AG08396 (cell line): ENCODE measurements around the gene SUPT5H.

Source experiments
- DNase-seq: peaks from one replicate; pipeline ENCODE4 v3.0.0; 2012; ENCODE audit warnings: low spot score, mixed read lengths

Gene SUPT5H

DNA sequence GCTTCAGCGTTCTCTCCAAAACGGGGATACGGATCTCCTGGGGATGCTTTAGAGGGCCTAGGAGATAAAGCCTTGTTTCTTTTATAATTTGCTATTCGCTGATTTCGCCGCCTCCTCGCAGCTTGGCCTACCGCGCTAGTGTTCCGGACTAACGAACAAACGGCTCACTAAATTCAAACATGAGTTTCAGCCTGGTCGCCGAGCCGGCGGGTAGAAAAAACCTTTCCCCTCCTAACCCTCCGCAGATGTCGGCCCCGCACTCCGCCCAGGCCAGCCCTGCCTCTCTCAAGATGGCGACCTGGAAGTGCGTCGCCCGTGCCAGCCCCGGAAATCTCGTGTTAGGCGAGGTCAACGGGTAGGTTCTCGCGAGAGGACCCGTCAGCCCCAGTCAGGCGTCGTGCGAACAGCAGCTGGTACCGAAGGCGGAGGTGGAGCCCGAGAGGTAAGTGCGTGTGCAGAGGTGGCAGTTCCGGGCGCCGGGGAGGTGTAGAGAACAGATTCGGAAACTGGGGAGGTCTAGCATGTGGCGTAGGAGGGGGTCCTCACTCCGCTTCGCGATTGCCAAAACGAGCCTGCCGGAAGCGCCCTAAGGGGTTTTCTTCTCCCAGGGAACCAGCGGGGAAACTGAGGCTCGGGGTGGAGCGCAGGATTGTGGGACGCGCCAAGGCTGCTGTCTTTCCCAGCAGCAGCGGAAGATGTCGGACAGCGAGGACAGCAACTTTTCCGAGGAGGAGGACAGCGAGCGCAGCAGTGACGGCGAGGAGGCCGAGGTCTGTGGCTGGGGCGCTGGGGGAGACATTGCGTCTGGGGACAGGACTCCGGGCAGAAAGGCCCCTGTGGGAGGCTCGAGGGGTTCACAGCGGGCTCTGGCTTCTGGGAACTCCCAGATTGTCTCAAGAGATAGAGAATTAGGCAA lies at the start of gene SUPT5H:
Gene SUPT5H (plus strand): TSS at position 387 of the 916 bp plus-strand sequence. CDS start 309 bp downstream, at position 696.
- peak; percentile 96 for DNase-seq

DNA sequence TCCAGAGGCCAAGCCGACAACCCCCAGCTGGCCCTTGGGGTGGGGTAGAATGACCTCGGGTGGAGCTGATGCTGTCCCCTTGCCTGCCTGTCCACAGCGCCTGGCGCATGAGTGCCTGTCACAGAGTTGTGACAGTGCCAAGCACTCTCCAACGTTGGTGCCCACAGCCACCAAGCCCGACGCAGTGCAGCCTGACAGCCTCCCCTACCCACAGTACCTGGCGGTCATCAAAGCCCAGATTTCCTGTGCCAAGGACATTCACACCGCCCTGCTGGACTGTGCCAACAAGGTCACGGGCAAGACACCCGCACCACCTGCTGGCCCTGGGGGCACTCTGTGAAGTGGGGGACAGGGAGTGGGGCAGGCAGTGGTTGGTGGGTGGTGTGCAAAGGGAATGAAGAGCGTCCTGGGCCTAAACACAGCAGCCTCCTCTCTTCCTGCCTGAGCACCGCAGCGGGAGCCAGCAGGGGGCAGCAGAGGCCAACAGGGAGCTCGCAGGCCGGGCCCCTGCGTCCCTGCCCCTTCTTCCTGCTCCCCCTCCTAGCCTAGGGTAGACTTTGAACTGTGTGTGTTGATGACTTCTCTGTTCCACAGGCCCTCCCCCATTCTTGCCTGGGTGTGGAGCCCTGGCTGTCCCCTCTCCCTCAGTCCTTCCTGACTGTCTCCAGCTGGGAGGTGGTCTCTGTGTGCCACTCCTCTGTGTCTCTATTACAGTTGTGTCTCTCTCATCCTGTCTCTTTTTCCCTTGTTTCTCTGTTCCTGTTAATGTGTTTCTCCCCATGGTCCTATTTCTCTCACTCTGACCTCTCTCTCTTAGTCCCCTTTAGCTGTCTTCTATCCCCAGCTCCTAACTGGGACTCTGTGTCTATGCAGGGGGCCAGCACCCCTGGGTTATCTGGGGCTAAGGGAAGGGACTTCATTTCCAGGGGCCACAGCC lies 47.8 kb upstream of the SUPT5H start:
- peak; percentile 88 for DNase-seq

DNA sequence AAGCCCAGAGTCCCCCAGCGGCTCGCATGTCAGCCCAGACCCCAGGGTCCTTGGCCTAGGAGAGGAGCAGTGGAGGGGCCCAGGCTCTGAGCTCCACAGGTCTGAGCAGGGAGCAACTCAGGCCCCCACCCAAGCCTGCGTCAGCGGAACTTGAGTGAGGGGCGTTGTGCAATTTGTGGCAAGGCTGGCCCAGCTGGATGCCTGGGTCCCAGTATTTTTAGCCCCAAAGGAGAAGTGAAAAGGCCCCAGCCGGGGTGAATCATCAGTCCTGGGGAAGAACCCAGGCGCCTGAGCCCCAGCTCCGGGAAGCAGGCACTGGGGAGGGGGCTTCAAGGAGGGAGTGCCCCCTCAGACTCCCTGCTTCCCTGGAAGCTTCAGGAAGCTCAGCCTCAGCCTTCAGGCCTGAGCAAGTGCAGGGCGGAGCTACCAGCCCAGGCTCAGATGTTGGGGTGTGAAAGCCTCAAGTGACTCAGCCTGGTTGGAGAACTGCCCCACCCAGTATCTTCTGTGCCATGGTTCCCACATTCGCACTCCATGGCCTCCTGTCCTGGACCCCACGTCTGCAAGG lies 47.0 kb upstream of the SUPT5H start:
- peak; percentile 75 for DNase-seq

DNA sequence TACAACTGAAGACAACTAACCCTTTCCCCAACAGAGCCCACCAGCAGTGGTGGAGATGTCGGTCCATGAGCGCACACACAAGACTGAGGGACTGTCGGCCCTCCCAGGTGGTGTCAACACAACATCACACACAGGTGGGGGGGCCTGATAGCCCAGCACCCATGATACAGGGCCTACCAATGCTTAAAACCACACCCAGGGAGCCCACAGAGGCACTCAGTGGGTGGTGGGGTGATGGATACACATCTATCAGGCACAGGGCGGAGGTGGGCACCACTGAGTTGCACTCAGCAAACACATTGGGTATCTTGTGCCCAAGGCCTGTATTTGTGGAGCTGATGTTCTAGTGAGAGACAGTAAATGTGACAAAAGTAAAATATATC lies 45.7 kb upstream of the SUPT5H start:
- no peak for DNase-seq

- DNase-seq, result no peak
These were observed 45.3 kb upstream of the SUPT5H start for GRCh38 chr19:39400061-39400460.

GRCh38 chr19:39401070-39401548 lies 44.3 kb upstream of the SUPT5H start:
- DNase-seq, result no peak

DNA sequence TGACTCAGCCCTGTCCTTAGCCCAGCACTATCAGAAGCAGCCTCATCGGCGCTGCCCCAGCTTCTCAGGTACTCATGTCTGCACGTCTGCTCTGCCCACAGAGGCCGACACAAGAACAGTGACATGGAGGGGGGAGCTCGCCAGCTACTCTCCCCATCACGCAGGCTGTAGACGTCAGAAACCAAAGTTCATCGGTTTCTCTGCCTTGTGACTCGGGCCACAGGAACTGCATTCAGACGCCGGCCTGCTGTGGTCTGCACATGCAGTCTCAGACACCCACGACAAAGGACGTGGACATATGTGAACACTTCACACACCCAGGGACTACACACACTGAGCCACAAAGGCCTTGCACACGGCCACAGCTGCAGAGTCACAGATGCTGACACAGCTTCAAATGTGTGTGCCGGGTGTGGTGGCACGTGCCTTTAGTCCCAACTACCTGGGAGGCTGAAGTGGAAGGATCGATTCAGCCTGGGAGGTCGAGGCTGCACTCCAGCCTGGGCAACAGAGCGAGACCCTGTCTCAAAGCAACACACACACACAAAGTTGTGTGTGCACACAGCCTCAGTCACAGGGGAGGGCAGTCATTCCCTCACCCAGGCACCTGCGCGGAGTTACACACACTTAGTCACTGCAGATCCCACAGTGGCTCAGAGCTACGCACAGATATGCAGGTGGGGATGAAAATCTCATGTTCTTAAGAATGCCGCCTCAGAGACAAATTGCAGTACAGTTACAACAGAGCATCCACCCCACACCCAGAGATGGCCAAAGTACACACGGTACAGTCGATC lies 43.6 kb upstream of the SUPT5H start:
- DNase-seq, result no peak

DNA sequence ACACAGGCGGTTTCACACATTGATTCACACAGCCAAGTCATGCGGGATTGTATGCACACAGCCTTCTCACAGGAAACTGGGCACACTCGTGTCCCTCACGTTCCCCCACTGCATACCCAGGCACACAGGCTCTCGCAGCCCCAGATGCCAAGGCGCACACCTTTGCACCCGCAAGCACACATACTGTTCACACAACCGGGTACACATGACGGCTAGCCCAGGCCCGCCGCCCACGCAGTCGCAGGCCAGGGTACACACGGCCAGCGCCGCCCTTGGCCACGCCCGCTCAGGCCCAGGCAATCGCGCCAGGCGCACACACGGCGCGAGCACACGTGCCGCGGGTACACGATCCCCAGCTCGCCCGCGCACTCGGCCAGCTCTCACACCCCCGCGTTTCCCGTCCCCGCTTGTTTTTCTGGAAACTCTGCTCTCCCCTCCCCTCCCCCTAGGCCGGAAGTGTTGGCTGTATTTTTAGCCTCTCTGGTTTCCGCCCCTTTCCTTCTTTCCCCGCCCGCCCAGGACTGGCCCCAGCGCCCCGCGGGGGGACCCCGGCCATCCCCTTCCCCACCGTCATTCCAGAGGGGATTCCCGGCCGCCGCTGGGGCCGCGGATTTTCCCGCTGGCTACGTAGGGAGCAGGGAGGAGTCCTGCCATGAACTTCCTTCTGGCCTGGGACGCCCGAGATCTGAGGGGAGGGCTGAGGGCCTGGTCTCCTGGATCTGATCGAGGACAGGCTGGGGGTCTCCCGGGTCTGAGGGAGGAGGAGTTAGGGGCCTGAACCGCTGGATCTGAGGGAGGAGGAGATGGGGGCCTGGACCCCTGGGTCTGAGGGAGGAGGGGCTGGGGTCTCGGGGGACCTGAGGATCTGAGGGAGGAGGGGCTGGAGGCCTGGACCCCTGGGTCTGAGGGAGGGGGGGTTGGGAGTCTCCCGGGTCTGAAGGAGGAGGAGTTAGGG lies 42.8 kb upstream of the SUPT5H start:
- DNase-seq, result peak; percentile 82

- DNase-seq, result peak; percentile 93
These were observed 41.8 kb upstream of the SUPT5H start for GRCh38 chr19:39403331-39404312.

DNA sequence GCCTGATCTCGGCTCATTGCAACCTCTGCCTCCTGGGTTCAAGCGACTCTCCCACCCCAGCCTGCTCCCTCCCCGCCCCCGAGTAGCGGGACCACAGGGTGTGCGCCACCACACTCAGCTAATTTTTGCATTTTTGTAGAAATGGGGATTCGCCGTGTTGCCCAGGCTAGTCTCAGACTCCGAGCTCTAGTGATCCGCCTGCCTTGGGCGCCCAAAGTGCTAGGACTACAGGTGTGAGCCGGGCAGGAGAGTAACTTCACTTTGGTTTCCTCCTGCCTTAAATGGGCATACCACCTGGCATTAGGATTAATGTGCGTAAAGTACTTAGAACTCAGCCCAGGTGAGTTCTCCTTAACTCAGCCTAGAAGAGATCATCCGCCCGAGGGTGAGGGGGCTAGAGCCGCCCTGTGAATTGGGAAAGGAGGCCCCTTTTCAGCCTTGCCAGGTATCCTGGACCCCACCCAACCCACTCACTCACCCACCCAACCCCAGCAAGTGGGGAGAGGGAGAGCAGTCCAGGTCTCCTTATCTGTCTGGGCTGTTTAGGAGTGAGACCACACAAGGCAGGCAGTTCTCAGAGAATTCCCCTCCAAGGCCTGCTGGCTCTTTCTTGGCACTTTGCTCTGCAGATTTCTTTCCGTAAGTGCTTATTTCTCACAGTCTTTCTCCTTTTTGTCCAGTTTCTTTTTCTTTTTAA lies 40.0 kb upstream of the SUPT5H start:
- DNase-seq, result no peak

GRCh38 chr19:39405958-39406655 lies 39.3 kb upstream of the SUPT5H start:
- DNase-seq, result no peak

DNA sequence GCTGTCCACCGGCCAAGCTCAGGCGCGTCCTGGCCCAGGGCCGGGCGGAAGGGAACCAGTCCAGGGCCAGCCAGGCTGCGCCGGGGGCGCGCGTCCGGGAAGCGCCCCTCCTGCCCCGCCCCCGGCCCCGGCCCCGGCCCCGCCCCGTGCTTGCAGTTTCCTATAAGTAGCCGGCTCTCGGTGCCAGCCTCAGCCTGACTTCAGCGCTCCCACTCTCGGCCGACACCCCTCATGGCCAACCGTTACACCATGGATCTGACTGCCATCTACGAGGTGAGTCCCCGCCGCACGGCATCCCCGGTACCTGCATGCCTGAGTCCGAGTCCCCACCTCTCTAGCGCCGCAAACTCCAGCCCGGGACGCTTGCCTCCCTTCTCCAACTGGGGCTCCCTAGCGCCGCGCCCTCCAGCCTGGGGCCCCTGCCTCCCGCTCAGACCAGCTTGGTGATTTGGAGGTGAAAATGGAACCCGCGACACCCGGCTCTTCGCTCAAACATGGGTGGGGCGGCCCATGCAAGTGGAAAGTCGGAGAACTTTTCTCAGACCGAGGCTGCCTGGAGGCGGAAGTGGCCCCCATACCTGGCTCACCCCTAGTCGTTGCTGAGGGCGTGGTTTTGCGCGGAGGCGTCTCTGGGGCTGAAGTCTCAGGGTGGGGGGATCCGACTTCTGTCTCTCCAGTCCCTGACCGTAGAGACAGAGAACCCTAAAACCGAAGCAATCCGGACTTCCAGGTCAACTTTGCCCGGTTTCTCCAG lies 38.5 kb upstream of the SUPT5H start, which contains the start of gene ZFP36:
Gene ZFP36 (plus strand): TSS at position 192 of the 754 bp plus-strand sequence. CDS start 58 bp downstream, at position 250.
- DNase-seq, result peak; percentile 89

DNA sequence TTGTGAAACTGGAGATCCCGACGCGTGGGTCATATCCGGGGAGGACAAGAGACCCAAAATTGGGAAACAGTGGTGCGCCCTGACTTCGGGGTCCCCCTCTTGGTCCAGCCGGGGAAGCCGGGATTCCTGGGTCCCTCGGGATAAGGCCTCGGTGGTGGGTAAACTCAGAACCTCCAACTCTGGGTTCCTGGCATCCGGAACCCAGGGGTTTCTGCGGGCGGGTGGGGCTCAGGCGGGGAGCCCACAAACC lies 38.0 kb upstream of the SUPT5H start:
- DNase-seq, result no peak

- DNase-seq, result no peak
These were observed 37.6 kb upstream of the SUPT5H start for GRCh38 chr19:39407660-39408391.

DNA sequence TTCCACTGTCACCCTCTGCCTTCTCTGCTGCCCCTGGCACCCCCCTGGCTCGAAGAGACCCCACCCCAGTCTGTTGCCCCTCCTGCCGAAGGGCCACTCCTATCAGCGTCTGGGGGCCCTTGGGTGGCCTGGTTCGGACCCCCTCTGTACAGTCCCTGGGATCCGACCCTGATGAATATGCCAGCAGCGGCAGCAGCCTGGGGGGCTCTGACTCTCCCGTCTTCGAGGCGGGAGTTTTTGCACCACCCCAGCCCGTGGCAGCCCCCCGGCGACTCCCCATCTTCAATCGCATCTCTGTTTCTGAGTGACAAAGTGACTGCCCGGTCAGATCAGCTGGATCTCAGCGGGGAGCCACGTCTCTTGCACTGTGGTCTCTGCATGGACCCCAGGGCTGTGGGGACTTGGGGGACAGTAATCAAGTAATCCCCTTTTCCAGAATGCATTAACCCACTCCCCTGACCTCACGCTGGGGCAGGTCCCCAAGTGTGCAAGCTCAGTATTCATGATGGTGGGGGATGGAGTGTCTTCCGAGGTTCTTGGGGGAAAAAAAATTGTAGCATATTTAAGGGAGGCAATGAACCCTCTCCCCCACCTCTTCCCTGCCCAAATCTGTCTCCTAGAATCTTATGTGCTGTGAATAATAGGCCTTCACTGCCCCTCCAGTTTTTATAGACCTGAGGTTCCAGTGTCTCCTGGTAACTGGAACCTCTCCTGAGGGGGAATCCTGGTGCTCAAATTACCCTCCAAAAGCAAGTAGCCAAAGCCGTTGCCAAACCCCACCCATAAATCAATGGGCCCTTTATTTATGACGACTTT lies 36.8 kb upstream of the SUPT5H start:
- no peak for DNase-seq
